IMR-90 (cell line): ENCODE data around the gene VAV1.

Experiments used
- BHLHE40 ChIP-seq: fragments of 150-350 bp; IDR thresholded peaks from 2 replicates; pipeline ENCODE4 v1.6.1; 2016; ENCODE audit warnings: mild to moderate bottlenecking, low read depth, low read length
- CEBPB ChIP-seq: IDR thresholded peaks from 2 replicates; pipeline ENCODE4 v1.6.1; 2012; ENCODE audit warnings: low read depth, low read length, improper control_type of control experiment
- FOS ChIP-seq: fragments of 150-350 bp; IDR thresholded peaks from 2 replicates; pipeline ENCODE4 v1.6.1; 2016; ENCODE audit warnings: low read depth, low read length
- MAFK ChIP-seq: IDR thresholded peaks from 2 replicates; pipeline ENCODE4 v1.6.1; 2012; ENCODE audit warnings: low read depth, low read length, improper control_type of control experiment
- MXI1 ChIP-seq: IDR thresholded peaks from 2 replicates; pipeline ENCODE4 v1.6.1; 2012; ENCODE audit warnings: low read depth, mild to moderate bottlenecking, low read length, moderate library complexity, borderline replicate concordance
- NFE2L2 ChIP-seq: fragments of 150-350 bp; IDR thresholded peaks from 2 replicates; pipeline ENCODE4 v1.6.1; 2016; ENCODE audit warnings: low read depth, mild to moderate bottlenecking, low read length
- POLR2A ChIP-seq: IDR thresholded peaks from 2 replicates; pipeline ENCODE4 v1.6.1; 2012; ENCODE audit warnings: mild to moderate bottlenecking, low read depth, low read length
- RAD21 ChIP-seq: IDR thresholded peaks from 2 replicates; pipeline ENCODE4 v1.6.1; 2012; ENCODE audit warnings: low read length, improper control_type of control experiment
- RCOR1 ChIP-seq: IDR thresholded peaks from 2 replicates; pipeline ENCODE4 v1.6.1; 2012; ENCODE audit warnings: mild to moderate bottlenecking, low read length, improper control_type of control experiment; ENCODE audit not compliant: insufficient replicate concordance
- RFX5 ChIP-seq: IDR thresholded peaks from 2 replicates; pipeline ENCODE4 v1.8.0; 2012; ENCODE audit warnings: low read depth, mild to moderate bottlenecking, low read length, moderate library complexity
- SMC3 ChIP-seq: fragments of 150-350 bp; IDR thresholded peaks from 2 replicates; pipeline ENCODE4 v1.6.1; 2016; ENCODE audit warnings: low read depth, mild to moderate bottlenecking, antibody characterized with exemption, low read length, moderate library complexity
- TF ChIP-seq, protein P1 (sequence below): conservative IDR thresholded peaks from 2 replicates; pipeline ENCODE4 v1.5.1; 2012; ENCODE audit warnings: mild to moderate bottlenecking, low read depth, low read length, improper control_type of control experiment
- TF ChIP-seq, protein P2 (sequence below): fragments of 150-350 bp; IDR thresholded peaks from 2 replicates; pipeline ENCODE4 v1.6.1; 2017; ENCODE audit warnings: mild to moderate bottlenecking, antibody characterized with exemption, low read length, low read depth
- TF ChIP-seq, protein P3 (sequence below): fragments of 150-350 bp; IDR thresholded peaks from 2 replicates; pipeline ENCODE4 v1.6.1; 2016; ENCODE audit warnings: low read depth, mild to moderate bottlenecking, low read length, moderate library complexity, borderline replicate concordance

GRCh38 chr19:6866741-6867151 lies 94.2 kb downstream of the VAV1 start:
- TF ChIP-seq, protein P1, sequence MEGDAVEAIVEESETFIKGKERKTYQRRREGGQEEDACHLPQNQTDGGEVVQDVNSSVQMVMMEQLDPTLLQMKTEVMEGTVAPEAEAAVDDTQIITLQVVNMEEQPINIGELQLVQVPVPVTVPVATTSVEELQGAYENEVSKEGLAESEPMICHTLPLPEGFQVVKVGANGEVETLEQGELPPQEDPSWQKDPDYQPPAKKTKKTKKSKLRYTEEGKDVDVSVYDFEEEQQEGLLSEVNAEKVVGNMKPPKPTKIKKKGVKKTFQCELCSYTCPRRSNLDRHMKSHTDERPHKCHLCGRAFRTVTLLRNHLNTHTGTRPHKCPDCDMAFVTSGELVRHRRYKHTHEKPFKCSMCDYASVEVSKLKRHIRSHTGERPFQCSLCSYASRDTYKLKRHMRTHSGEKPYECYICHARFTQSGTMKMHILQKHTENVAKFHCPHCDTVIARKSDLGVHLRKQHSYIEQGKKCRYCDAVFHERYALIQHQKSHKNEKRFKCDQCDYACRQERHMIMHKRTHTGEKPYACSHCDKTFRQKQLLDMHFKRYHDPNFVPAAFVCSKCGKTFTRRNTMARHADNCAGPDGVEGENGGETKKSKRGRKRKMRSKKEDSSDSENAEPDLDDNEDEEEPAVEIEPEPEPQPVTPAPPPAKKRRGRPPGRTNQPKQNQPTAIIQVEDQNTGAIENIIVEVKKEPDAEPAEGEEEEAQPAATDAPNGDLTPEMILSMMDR, result no peak
- TF ChIP-seq POLR2A (no peak), MAFK (no peak), NFE2L2 (no peak), RFX5 (no peak), CEBPB (no peak), RCOR1 (no peak), MXI1 (no peak), BHLHE40 (no peak), RAD21 (no peak), SMC3 (no peak), FOS (no peak)
- TF ChIP-seq, protein P2, sequence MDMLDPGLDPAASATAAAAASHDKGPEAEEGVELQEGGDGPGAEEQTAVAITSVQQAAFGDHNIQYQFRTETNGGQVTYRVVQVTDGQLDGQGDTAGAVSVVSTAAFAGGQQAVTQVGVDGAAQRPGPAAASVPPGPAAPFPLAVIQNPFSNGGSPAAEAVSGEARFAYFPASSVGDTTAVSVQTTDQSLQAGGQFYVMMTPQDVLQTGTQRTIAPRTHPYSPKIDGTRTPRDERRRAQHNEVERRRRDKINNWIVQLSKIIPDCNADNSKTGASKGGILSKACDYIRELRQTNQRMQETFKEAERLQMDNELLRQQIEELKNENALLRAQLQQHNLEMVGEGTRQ, result no peak
- TF ChIP-seq, protein P3, sequence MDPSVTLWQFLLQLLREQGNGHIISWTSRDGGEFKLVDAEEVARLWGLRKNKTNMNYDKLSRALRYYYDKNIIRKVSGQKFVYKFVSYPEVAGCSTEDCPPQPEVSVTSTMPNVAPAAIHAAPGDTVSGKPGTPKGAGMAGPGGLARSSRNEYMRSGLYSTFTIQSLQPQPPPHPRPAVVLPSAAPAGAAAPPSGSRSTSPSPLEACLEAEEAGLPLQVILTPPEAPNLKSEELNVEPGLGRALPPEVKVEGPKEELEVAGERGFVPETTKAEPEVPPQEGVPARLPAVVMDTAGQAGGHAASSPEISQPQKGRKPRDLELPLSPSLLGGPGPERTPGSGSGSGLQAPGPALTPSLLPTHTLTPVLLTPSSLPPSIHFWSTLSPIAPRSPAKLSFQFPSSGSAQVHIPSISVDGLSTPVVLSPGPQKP, result no peak
